ENCODE measurements around the gene TRIM67.

TRIM67 gene

DNA sequence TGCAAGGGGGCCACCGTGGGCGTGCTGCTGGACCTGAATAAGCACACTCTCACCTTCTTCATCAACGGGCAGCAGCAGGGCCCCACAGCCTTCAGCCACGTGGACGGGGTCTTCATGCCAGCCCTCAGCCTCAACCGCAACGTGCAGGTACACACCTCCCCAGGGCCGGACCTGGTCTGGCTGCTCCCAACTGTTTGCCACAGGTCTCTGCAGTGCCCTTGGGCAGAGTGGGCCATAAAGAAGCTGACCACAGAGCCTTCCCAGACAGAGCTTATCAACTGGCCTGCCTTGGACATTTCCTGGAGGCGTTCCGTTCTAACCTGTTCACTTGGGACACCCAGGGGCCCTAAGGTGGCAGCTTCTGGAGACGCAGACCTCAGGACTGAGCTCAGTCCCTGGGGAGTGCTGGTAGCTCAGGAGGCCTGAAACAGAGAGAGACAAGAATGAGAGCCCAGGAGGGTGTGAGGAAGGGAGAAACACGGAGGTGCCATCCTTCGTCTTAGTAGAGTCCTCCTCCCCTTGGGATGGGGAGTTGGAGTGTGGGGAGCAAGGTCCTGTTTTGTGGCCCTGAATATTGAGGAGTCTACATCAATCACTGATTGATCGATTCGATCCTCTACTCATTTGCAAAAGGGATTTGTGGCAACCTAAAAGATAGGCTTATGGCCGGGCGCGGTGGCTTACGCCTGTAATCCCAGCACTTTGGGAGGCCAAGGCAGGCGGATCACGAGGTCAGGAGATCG, 52.1 kb downstream of the TRIM67 start:
- no peaks in the 10 kb centered on the region for H3K36me3 Mint-ChIP-seq (ENCODE audit: low read depth)
- H3K27ac Mint-ChIP-seq = no peak overlapping the region
- H3K9me3 Mint-ChIP-seq = no peaks in the 10 kb centered on the region
- peaks cover 7% of the 10 kb centered on the region for H3K4me1 Mint-ChIP-seq (ENCODE audit: low read depth)
- H3K27me3 Mint-ChIP-seq (ENCODE audit: low read depth) = no peaks in the 10 kb centered on the region
- H3K4me3 Mint-ChIP-seq = no peak overlapping the region

DNA sequence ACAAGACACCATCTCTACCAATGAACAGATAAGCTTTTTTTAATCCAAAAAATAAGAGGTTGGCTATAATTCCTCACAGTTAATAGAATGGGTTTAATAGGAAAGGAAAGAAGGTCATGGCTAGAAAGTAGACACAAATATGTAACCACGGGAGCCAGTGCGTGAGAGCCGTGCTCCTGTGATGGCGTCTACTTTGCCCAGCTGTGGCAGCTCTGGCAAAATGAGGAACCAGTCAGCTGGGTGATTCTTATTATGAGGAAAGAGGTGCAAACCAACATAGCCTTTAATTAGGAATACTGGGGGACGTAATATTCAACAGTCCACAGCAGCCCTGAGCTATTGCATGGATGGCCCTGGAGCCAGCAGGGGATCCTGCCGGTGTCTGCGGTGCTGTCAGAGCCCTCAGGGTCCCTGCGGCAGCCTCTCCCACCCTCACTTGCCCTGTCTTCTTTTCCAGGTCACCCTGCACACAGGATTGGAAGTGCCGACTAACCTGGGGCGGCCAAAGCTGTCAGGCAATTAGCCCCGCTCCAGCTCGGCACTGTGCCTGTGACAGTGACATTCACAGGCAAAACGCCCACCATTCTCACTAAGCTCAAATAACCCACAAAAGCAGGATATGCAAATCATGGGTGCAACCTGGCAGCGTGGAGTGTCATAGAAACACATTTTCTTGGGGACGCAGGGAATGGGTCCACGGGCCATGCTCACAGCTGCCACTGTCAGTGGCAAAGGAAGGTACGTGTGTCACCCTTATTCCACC, 53.2 kb downstream of the TRIM67 start:
- Mint-ChIP-seq H3K4me3 (no peak overlapping the region), H3K27ac (no peak overlapping the region), H3K36me3 (ENCODE audit: low read depth) (no peaks in the 10 kb centered on the region), H3K9me3 (no peaks in the 10 kb centered on the region), H3K27me3 (ENCODE audit: low read depth) (no peaks in the 10 kb centered on the region), H3K4me1 (ENCODE audit: low read depth) (peaks cover 7% of the 10 kb centered on the region)

DNA sequence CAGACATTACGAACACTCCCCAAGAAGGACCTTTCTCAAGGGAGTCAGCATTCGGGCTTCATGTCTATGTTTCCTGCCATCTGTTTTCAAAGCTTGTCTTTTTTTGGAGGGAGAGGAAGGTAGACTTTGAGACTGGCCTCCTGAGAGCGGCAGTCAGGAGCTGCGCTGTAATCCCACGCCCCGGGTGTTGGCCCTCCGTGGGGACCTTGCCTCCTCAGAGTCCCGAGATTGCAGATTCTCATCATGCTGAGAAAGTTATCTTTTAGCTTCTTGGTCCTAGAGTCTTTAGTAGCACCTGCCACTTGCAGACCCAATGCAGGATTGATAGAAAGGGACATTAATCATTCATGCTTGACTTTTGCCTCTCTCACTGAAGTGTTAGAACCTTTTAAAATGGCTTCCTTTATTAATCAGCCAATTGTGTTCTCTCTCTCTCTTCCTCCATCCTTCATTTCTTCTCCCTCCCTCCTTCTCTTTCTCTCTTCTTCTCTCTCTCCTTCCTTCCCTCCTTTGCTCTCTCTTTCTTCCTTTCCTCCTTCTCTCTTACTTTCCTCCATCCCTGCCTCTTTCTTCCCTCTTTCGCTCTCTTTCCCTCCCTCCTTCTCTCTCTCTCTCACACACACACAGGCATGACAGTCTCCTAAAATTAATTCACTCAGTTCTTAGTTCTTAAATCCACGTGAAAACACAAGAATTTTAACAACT, 54.0 kb downstream of the TRIM67 start:
- no peaks in the 10 kb centered on the region for H3K27me3 Mint-ChIP-seq (ENCODE audit: low read depth)
- H3K4me1 Mint-ChIP-seq (ENCODE audit: low read depth) = peaks cover 7% of the 10 kb centered on the region

GRCh38 chr1:231216498-231216897, 54.6 kb downstream of the TRIM67 start:
- Mint-ChIP-seq H3K27ac (no peak overlapping the region), H3K9me3 (no peaks in the 10 kb centered on the region), H3K4me1 (ENCODE audit: low read depth) (peaks cover 2% of the 10 kb centered on the region), H3K36me3 (ENCODE audit: low read depth) (no peaks in the 10 kb centered on the region), H3K4me3 (no peak overlapping the region), H3K27me3 (ENCODE audit: low read depth) (no peaks in the 10 kb centered on the region)

More for the DNA sequence above, 54.0 kb downstream of the TRIM67 start:
- H3K9me3 Mint-ChIP-seq = no peaks in the 10 kb centered on the region
- no peaks in the 10 kb centered on the region for H3K36me3 Mint-ChIP-seq (ENCODE audit: low read depth)
- H3K27ac Mint-ChIP-seq = no peak overlapping the region
- no peak overlapping the region for H3K4me3 Mint-ChIP-seq

GRCh38 chr1:231217056-231217455, 55.2 kb downstream of the TRIM67 start:
- Mint-ChIP-seq H3K27me3 (ENCODE audit: low read depth) (no peaks in the 10 kb centered on the region), H3K9me3 (no peaks in the 10 kb centered on the region), H3K4me3 (no peak overlapping the region), H3K36me3 (ENCODE audit: low read depth) (no peaks in the 10 kb centered on the region), H3K4me1 (ENCODE audit: low read depth) (peaks cover 2% of the 10 kb centered on the region), H3K27ac (no peak overlapping the region)

DNA sequence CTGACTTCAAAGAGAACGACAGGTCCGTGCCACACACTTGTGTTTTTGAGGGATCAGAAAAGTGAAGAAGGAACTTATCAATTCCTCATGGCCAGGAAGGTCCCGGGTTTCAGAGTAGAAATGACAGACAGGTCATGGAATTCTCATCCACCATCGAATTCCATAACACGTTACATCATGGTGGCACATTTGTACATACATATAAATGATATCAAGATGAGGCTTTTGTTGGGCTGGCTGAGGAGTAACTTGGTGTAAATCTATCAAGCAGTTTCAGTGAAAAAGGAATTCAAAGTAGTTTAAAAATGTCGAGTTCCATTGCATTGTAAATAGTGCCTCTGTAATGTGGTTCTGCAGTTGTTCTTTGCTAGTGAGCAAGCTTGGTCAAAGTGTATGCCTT, 56.2 kb downstream of the TRIM67 start:
- Mint-ChIP-seq H3K27ac (no peak overlapping the region), H3K36me3 (ENCODE audit: low read depth) (no peaks in the 10 kb centered on the region), H3K4me3 (no peak overlapping the region), H3K9me3 (no peaks in the 10 kb centered on the region), H3K4me1 (ENCODE audit: low read depth) (peaks cover 2% of the 10 kb centered on the region), H3K27me3 (ENCODE audit: low read depth) (no peaks in the 10 kb centered on the region)

GRCh38 chr1:231219422-231220401, 57.9 kb downstream of the TRIM67 start:
- Mint-ChIP-seq H3K27ac (no peak overlapping the region), H3K4me1 (ENCODE audit: low read depth) (peaks cover 4% of the 10 kb centered on the region), H3K27me3 (ENCODE audit: low read depth) (no peaks in the 10 kb centered on the region), H3K4me3 (no peak overlapping the region), H3K36me3 (ENCODE audit: low read depth) (peaks cover 4% of the 10 kb centered on the region), H3K9me3 (no peaks in the 10 kb centered on the region)

GRCh38 chr1:231220801-231221200, 58.9 kb downstream of the TRIM67 start:
- no peaks in the 10 kb centered on the region for H3K9me3 Mint-ChIP-seq
- H3K27ac Mint-ChIP-seq = no peak overlapping the region
- H3K36me3 Mint-ChIP-seq (ENCODE audit: low read depth) = peaks cover 13% of the 10 kb centered on the region
- no peaks in the 10 kb centered on the region for H3K27me3 Mint-ChIP-seq (ENCODE audit: low read depth)
- peaks cover 4% of the 10 kb centered on the region for H3K4me1 Mint-ChIP-seq (ENCODE audit: low read depth)
- no peak overlapping the region for H3K4me3 Mint-ChIP-seq

DNA sequence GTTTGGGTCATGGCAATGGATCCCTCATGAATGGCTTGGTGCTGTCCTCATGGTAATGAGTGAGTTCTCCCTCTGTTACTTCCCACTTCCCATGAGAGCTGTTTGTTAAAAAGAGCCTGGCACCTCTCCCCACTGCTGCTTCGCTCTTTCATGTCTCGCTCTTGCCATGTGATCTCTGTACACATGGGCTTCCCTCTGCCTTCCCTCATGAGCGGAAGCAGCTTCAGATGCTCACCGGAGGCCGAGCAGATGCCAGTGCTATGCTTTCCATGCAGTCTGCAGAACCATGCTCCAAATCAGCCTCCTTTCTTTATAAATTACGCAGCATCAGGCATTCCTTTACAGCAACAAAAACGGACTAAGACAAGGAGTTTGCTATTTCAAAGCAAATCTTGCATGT, 64.3 kb downstream of the TRIM67 start:
- H3K27ac Mint-ChIP-seq = no peak overlapping the region
- H3K36me3 Mint-ChIP-seq (ENCODE audit: low read depth) = peaks cover 36% of the 10 kb centered on the region

DNA sequence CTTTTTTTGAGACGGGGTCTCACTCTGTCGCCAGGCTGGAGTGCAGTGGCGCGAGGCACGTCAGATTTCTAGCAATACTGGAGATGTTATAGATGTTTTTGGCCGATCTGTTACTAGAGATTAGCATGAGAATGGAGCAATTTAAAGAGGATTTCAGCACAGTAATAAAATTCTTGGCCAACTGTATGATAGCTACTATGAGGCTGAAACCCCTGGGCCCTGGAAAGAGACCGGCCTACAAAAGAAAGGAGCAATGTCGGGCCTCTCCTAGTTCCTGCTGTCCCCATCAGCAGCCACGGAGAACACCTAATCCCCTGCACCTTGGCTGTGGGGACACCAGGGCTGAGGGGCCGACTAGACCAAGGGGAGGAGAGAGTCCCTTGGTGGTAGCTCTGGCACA, 69.7 kb downstream of the TRIM67 start:
- Mint-ChIP-seq H3K4me3 (no peak overlapping the region), H3K36me3 (ENCODE audit: low read depth) (peaks cover 40% of the 10 kb centered on the region), H3K9me3 (no peaks in the 10 kb centered on the region), H3K27me3 (ENCODE audit: low read depth) (no peaks in the 10 kb centered on the region), H3K27ac (no peak overlapping the region), H3K4me1 (ENCODE audit: low read depth) (peaks cover 16% of the 10 kb centered on the region)

More for the DNA sequence above, 64.3 kb downstream of the TRIM67 start:
- no peak overlapping the region for H3K4me3 Mint-ChIP-seq
- no peaks in the 10 kb centered on the region for H3K27me3 Mint-ChIP-seq (ENCODE audit: low read depth)
- H3K9me3 Mint-ChIP-seq = no peaks in the 10 kb centered on the region
- peaks cover 6% of the 10 kb centered on the region for H3K4me1 Mint-ChIP-seq (ENCODE audit: low read depth)

DNA sequence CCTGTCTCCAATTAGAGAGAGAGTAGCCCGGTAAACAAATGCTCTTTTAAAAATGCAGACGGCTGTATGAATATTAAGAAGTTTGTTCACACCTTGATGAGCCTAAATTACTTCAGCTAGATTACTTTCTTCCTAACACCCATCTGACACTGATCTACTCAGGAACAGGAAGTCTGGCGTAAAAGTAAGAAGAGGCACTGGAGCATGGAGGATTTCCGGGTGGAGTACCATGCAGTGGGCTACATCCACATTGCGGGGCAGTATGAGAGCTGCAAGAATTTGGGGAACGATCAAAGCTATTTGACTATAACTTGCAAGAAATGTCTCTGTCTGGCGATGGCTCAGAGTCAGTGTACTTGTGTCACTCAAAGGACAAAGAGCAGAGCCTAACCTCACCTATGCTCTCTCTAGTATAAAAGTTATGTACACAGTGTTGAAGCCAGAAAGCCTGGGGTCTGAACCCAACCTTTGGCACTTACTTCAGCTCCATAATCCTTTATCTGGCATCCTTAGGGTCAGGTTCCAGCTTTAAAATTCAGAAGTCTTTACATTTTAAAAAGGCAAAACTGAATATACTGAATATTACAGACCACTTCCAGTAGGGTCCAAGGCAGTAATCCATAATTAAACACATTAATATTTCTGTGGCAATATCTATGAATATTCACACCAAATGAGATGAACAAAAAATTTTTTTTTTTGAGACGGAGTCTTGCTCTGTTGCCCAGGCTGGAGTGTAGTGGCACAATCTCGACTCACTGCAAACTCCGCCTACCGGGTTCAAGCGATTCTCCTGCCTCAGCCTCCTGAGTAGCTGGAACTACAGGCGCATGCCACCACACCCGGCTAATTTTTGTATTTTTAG, 71.2 kb downstream of the TRIM67 start:
- Mint-ChIP-seq H3K4me3 (no peak overlapping the region), H3K36me3 (ENCODE audit: low read depth) (peaks cover 39% of the 10 kb centered on the region), H3K9me3 (no peaks in the 10 kb centered on the region), H3K4me1 (ENCODE audit: low read depth) (peaks cover 24% of the 10 kb centered on the region), H3K27me3 (ENCODE audit: low read depth) (no peaks in the 10 kb centered on the region), H3K27ac (no peak overlapping the region)

GRCh38 chr1:231233735-231234417, 72.0 kb downstream of the TRIM67 start:
- H3K9me3 Mint-ChIP-seq = no peaks in the 10 kb centered on the region
- no peaks in the 10 kb centered on the region for H3K27me3 Mint-ChIP-seq (ENCODE audit: low read depth)
- H3K27ac Mint-ChIP-seq = no peak overlapping the region
- H3K4me1 Mint-ChIP-seq (ENCODE audit: low read depth) = peaks cover 28% of the 10 kb centered on the region
- H3K4me3 Mint-ChIP-seq = no peak overlapping the region
- peaks cover 45% of the 10 kb centered on the region for H3K36me3 Mint-ChIP-seq (ENCODE audit: low read depth)

DNA sequence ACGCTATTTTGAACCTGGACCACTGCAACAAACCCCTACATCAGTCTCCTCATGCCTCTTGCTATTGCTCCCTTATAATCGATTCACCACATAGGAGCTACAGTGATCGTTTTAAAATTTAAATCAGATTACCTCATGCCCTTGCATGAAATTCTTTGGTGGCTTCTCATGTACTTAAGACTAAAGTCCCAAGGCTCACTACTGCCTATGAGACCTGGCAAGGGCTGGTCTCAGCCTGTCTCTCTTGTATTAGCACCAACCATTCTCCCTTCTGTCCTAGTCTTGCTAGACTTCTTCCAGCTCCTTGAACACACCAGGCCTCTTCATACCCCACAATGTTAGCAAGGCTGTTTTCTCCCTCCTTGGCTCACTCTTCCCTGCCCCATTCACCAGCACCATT, 72.6 kb downstream of the TRIM67 start:
- Mint-ChIP-seq H3K27me3 (ENCODE audit: low read depth) (no peaks in the 10 kb centered on the region), H3K36me3 (ENCODE audit: low read depth) (peaks cover 44% of the 10 kb centered on the region), H3K9me3 (no peaks in the 10 kb centered on the region), H3K4me3 (no peak overlapping the region), H3K27ac (no peak overlapping the region), H3K4me1 (ENCODE audit: low read depth) (peaks cover 32% of the 10 kb centered on the region)
